Neural progenitor cell (in vitro differentiated cells): ENCODE measurements around the gene KRTAP12-1. TPM values are rescaled to one million over a fixed set of nuclear protein-coding genes. Genes with fewer than 3 reads are reported as not detected.
A peak's percentile ranks its signal among the peaks of the same experiment; 100 is the strongest.
"Not testable (repeated sequence)": the region's sequence is repeated elsewhere in the genome, so short reads cannot be mapped to it uniquely, and the experiment has no call there.

Experiments
- DNase-seq: peaks from one replicate; pipeline ENCODE4 v3.0.0-alpha.2; 2016; ENCODE audit warnings: low spot score
- H2AFZ ChIP-seq: fragments of 200-600 bp; sonication (generic); replicated peaks from 2 replicates; pipeline ENCODE4 v1.6.1; 2016; ENCODE audit warnings: antibody characterized with exemption
- H3F3A ChIP-seq: fragments of 200-600 bp; sonication (generic); 2 replicates; pipeline ENCODE4 v1.6.1; 2016; ENCODE audit warnings: antibody characterized with exemption, low read depth
- H3K27ac ChIP-seq: fragments of 200-600 bp; sonication (generic); 2 replicates; pipeline ENCODE4 v1.5.1; 2016; ENCODE audit warnings: mild to moderate bottlenecking
- H3K27me3 ChIP-seq: fragments of 200-600 bp; sonication (generic); 2 replicates; pipeline ENCODE4 v1.6.1; 2016; ENCODE audit warnings: mild to moderate bottlenecking, moderate library complexity
- H3K36me3 ChIP-seq: fragments of 200-600 bp; sonication (generic); 2 replicates; pipeline ENCODE4 v1.5.1; 2016
- H3K4me1 ChIP-seq: fragments of 200-600 bp; sonication (generic); 2 replicates; pipeline ENCODE4 v1.6.1; 2016; ENCODE audit warnings: mixed run types
- H3K4me2 ChIP-seq: fragments of 200-600 bp; sonication (generic); 2 replicates; pipeline ENCODE4 v1.6.1; 2016
- H3K4me3 ChIP-seq: fragments of 200-600 bp; sonication (generic); 2 replicates; pipeline ENCODE4 v1.5.1; 2016
- H3K79me2 ChIP-seq: fragments of 200-600 bp; sonication (generic); 2 replicates; pipeline ENCODE4 v1.6.1; 2016; ENCODE audit warnings: low read depth
- H3K9ac ChIP-seq: fragments of 200-600 bp; sonication (generic); 2 replicates; pipeline ENCODE4 v1.6.1; 2016
- H3K9me3 ChIP-seq: fragments of 200-600 bp; sonication (generic); 2 replicates; pipeline ENCODE4 v1.5.1; 2016; ENCODE audit warnings: low read depth
- H4K20me1 ChIP-seq: fragments of 200-600 bp; sonication (generic); 2 replicates; pipeline ENCODE4 v1.6.1; 2016; ENCODE audit warnings: low read depth
- H3K27ac Mint-ChIP-seq: 3 replicates; pipeline ENCODE4 v1.8.0; 2021; ENCODE audit warnings: mixed read lengths
- H3K27me3 Mint-ChIP-seq: 2 replicates; pipeline ENCODE4 v1.8.0; 2022; ENCODE audit warnings: low read depth, mild to moderate bottlenecking, inconsistent platforms, moderate library complexity, mixed read lengths; ENCODE audit not compliant: insufficient read depth
- H3K36me3 Mint-ChIP-seq: 3 replicates; pipeline ENCODE4 v1.8.0; 2021; ENCODE audit warnings: mixed read lengths
- H3K4me1 Mint-ChIP-seq: 3 replicates; pipeline ENCODE4 v1.8.0; 2021; ENCODE audit warnings: mixed read lengths
- H3K4me3 Mint-ChIP-seq: 3 replicates; pipeline ENCODE4 v1.8.0; 2021; ENCODE audit warnings: mild to moderate bottlenecking, moderate library complexity, mixed read lengths
- H3K9me3 Mint-ChIP-seq: 3 replicates; pipeline ENCODE4 v1.8.0; 2020; ENCODE audit warnings: mixed read lengths
- EZH2 ChIP-seq: fragments of 200-600 bp; sonication (generic); IDR thresholded peaks from 2 replicates; pipeline ENCODE4 v1.6.1; 2017; ENCODE audit warnings: antibody characterized with exemption, mild to moderate bottlenecking, moderate library complexity
- EZH2phosphoT487 ChIP-seq: fragments of 200-600 bp; sonication (generic); IDR thresholded peaks from 2 replicates; pipeline ENCODE4 v1.6.1; 2017; ENCODE audit warnings: antibody characterized with exemption
- total RNA-seq: library from RNA; depleted of rRNA; stranded (reverse); fragments of >200 nt; gene quantifications from 2 replicates; pipeline ENCODE4 v1.2.3, GENCODE V29; 2015; ENCODE audit warnings: low replicate concordance
- TF ChIP-seq, protein P1 (sequence below): fragments of 200-600 bp; sonication (generic); IDR thresholded peaks from 2 replicates; pipeline ENCODE4 v1.5.1; 2017; ENCODE audit warnings: antibody characterized with exemption, mild to moderate bottlenecking

KRTAP12-1 gene
- total RNA-seq, 1 donor from 2014 or later = not detected

- not testable (repeated sequence) for H3K4me1 ChIP-seq, H3K4me2 ChIP-seq, H3K4me3 ChIP-seq, H3F3A ChIP-seq, H3K4me3 Mint-ChIP-seq, H2AFZ ChIP-seq, H3K9ac ChIP-seq, H3K36me3 Mint-ChIP-seq, H4K20me1 ChIP-seq, H3K79me2 ChIP-seq, H3K36me3 ChIP-seq, H3K27me3 ChIP-seq, H3K9me3 ChIP-seq, H3K27ac ChIP-seq, DNase-seq
- peaks cover 13% of the 10 kb centered on the region for H3K9me3 Mint-ChIP-seq
- peak overlapping the region; percentile 25 for H3K27ac Mint-ChIP-seq
- peaks cover 11% of the 10 kb centered on the region for H3K4me1 Mint-ChIP-seq
- peaks cover 14% of the 10 kb centered on the region for H3K27me3 Mint-ChIP-seq
Measured at GRCh38 chr21:44637851-44638348, 44.1 kb downstream of the KRTAP12-1 start.

DNA sequence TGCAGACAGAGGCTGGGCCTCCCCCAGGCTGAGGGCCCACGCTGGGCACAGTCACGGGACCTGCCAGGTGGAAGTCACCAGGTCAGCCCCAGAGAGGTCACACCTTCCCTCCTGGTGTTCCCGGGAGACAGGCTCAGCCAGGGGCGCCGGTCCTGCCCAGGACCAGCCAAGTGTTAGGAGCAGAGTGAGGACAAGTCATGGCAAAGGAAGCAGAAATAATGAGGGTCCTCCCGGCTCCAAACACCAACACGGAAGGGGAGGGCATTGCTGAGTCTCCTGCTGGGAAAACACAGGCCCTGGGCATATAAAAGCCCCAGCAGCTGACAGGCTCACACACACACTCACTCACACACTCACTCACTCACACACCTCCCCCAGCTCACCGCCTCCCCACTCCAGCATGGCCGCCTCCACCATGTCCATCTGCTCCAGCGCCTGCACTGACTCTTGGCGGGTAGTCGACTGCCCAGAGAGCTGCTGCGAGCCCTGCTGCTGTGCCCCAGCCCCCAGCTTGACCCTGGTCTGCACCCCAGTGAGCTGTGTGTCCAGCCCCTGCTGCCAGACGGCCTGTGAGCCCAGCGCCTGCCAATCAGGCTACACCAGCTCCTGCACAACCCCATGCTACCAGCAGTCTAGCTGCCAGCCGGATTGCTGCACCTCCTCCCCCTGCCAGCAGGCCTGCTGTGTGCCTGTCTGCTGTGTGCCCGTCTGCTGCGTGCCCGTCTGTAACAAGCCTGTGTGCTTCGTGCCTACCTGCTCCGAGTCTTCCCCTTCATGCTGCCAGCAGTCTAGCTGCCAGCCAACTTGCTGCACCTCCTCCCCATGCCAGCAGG lies 44.7 kb downstream of the KRTAP12-1 start, which contains the start of gene KRTAP10-10:
KRTAP10-10 (plus strand) TSS at position 339 of the 833 bp plus-strand sequence; CDS start at position 401, 62 bp downstream.
- Mint-ChIP-seq H3K36me3 (no peaks in the 10 kb centered on the region), H3K27ac (peak within 1 kb of the TSS; percentile 51), H3K9me3 (peaks cover 14% of the 10 kb centered on the region), H3K4me1 (peaks cover 11% of the 10 kb centered on the region), H3K4me3 (no peak within 1 kb of the TSS), H3K27me3 (peaks cover 14% of the 10 kb centered on the region)
- Histone ChIP-seq H3K79me2 (no peaks in the 10 kb centered on the region), H4K20me1 (no peaks in the 10 kb centered on the region), H3K27ac (no peak within 1 kb of the TSS), H3K9ac (no peak within 1 kb of the TSS), H3K36me3 (no peaks in the 10 kb centered on the region), H3K9me3 (peaks cover 5% of the 10 kb centered on the region), H3K27me3 (no peaks in the 10 kb centered on the region), H3K4me3 (no peak within 1 kb of the TSS), H3K4me1 (peaks cover 7% of the 10 kb centered on the region), H3K4me2 (no peak within 1 kb of the TSS), H3F3A (no peaks in the 10 kb centered on the region), H2AFZ (no peak within 1 kb of the TSS)
- DNase-seq = no peak
- TF ChIP-seq EZH2phosphoT487 (no peak), EZH2 (no peak)
- TF ChIP-seq, protein P1, sequence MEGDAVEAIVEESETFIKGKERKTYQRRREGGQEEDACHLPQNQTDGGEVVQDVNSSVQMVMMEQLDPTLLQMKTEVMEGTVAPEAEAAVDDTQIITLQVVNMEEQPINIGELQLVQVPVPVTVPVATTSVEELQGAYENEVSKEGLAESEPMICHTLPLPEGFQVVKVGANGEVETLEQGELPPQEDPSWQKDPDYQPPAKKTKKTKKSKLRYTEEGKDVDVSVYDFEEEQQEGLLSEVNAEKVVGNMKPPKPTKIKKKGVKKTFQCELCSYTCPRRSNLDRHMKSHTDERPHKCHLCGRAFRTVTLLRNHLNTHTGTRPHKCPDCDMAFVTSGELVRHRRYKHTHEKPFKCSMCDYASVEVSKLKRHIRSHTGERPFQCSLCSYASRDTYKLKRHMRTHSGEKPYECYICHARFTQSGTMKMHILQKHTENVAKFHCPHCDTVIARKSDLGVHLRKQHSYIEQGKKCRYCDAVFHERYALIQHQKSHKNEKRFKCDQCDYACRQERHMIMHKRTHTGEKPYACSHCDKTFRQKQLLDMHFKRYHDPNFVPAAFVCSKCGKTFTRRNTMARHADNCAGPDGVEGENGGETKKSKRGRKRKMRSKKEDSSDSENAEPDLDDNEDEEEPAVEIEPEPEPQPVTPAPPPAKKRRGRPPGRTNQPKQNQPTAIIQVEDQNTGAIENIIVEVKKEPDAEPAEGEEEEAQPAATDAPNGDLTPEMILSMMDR = no peak

DNA sequence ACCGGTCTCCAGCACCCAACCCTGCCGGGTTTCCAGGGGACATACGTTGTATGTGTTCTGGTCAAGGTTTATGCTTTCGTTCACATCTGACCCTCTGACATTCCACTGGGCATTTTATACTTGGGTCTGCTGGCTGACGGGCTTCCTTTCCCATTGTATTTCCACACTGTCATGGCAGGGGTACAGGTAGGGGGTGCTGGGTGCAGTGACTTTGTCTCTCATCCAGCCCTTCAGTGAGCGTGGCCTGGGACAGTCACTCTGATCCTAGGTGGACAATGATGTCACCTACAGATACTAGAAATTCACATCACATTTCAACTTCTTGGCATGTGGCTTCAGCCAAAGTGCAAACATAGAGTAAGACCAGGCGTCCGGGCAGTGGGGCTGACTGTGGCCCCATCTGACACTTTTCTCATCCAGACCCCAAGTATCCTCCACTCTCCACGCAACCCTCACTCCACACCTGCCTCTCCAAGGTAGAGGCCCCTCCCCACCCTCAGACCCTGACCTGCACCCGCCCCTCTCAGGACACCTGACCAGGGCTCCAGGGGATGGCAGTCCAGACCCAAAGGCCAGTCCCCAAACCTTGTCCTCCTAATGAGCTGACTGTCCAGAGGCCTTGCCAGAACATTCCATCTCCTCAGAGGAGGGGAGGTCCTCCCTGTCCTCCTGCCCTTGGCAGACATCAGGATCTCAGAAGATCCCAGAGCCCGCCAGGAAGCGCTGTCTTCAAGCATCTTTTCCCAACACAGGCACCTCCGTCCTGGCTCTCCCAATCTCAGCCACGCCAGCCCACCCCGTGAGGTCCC lies 45.5 kb downstream of the KRTAP12-1 start:
- Mint-ChIP-seq H3K4me1 (peaks cover 11% of the 10 kb centered on the region), H3K27ac (no peak overlapping the region), H3K9me3 (peaks cover 19% of the 10 kb centered on the region), H3K36me3 (no peaks in the 10 kb centered on the region), H3K4me3 (no peak overlapping the region), H3K27me3 (peaks cover 14% of the 10 kb centered on the region)
- Histone ChIP-seq H3K27ac (no peak overlapping the region), H3K79me2 (no peaks in the 10 kb centered on the region), H3K4me2 (no peak overlapping the region), H4K20me1 (no peaks in the 10 kb centered on the region), H3K4me3 (no peak overlapping the region), H3K9me3 (peaks cover 8% of the 10 kb centered on the region), H3K9ac (no peak overlapping the region), H2AFZ (no peak overlapping the region), H3K27me3 (no peaks in the 10 kb centered on the region), H3K36me3 (no peaks in the 10 kb centered on the region), H3F3A (peaks cover 2% of the 10 kb centered on the region), H3K4me1 (peaks cover 7% of the 10 kb centered on the region)
- no peak for DNase-seq
- TF ChIP-seq EZH2phosphoT487 (no peak), EZH2 (no peak)
- TF ChIP-seq, protein P1 = no peak
